Hepatocyte (in vitro differentiated cells): ENCODE measurements around the gene SHQ1. TPM values are rescaled to one million over a fixed set of nuclear protein-coding genes. Genes with fewer than 3 reads are reported as not detected.

ENCODE experiments used
- DNase-seq: peaks from one replicate; pipeline ENCODE4 v3.0.0-alpha.2; 2016; ENCODE audit warnings: low spot score
- H2AFZ ChIP-seq: fragments of 200-600 bp; sonication (generic); 2 replicates; pipeline ENCODE4 v1.6.0; 2016; ENCODE audit warnings: antibody characterized with exemption, mild to moderate bottlenecking
- H3K27ac ChIP-seq: fragments of 200-600 bp; sonication (generic); 2 replicates; pipeline ENCODE4 v1.5.1; 2016; ENCODE audit warnings: mild to moderate bottlenecking
- H3K27me3 ChIP-seq: fragments of 200-600 bp; sonication (generic); 2 replicates; pipeline ENCODE4 v1.6.1; 2016
- H3K36me3 ChIP-seq: fragments of 200-600 bp; sonication (generic); replicated peaks from 2 replicates; pipeline ENCODE4 v1.5.1; 2016; ENCODE audit warnings: low read depth; ENCODE audit not compliant: insufficient read depth
- H3K4me1 ChIP-seq: fragments of 200-600 bp; sonication (generic); 2 replicates; pipeline ENCODE4 v1.5.1; 2016; ENCODE audit warnings: mild to moderate bottlenecking, moderate library complexity; ENCODE audit not compliant: insufficient read depth
- H3K4me2 ChIP-seq: fragments of 200-600 bp; sonication (generic); 2 replicates; pipeline ENCODE4 v1.6.0; 2016
- H3K4me3 ChIP-seq: fragments of 200-600 bp; sonication (generic); 2 replicates; pipeline ENCODE4 v1.5.1; 2016; ENCODE audit warnings: mild to moderate bottlenecking
- H3K79me2 ChIP-seq: fragments of 200-600 bp; sonication (generic); 2 replicates; pipeline ENCODE4 v1.6.0; 2017; ENCODE audit warnings: mild to moderate bottlenecking
- H3K9me2 ChIP-seq: fragments of 200-600 bp; sonication (generic); replicated peaks from 2 replicates; pipeline ENCODE4 v1.6.0; 2017; ENCODE audit warnings: mild to moderate bottlenecking; ENCODE audit not compliant: insufficient read depth
- H3K9me3 ChIP-seq: fragments of 200-600 bp; sonication (generic); 2 replicates; pipeline ENCODE4 v1.5.1; 2016; ENCODE audit warnings: low read depth, mild to moderate bottlenecking
- H4K20me1 ChIP-seq: fragments of 200-600 bp; sonication (generic); 2 replicates; pipeline ENCODE4 v1.6.0; 2016; ENCODE audit warnings: mild to moderate bottlenecking; ENCODE audit not compliant: insufficient read depth, poor library complexity, severe bottlenecking
- CTCF ChIP-seq: fragments of 200-600 bp; sonication (generic); IDR thresholded peaks from 2 replicates; pipeline ENCODE4 v1.5.1; 2016; ENCODE audit warnings: antibody characterized with exemption, mild to moderate bottlenecking; ENCODE audit not compliant: poor library complexity
- EZH2 ChIP-seq: fragments of 200-600 bp; sonication (generic); IDR thresholded peaks from 2 replicates; pipeline ENCODE4 v1.6.1; 2016; ENCODE audit warnings: antibody characterized with exemption, mild to moderate bottlenecking, borderline replicate concordance
- EZH2phosphoT487 ChIP-seq: fragments of 200-600 bp; sonication (generic); IDR thresholded peaks from one replicate; pipeline ENCODE4 v1.6.1; 2018; ENCODE audit warnings: antibody characterized with exemption, mild to moderate bottlenecking, low read depth, moderate library complexity; ENCODE audit not compliant: unreplicated experiment, severe bottlenecking
- WGBS: methylation state at CpG from one replicate; pipeline ENCODE4 v1.1.6; 2016; ENCODE audit warnings: low lambda C conversion rate; ENCODE audit errors: missing lambda C conversion rate; 5-methylcytosine and 5-hydroxymethylcytosine counted together
- polyA plus RNA-seq: library from polyadenylated mRNA; unstranded; fragments of >200 nt; fragmentation: Nextera tagmentation; extraction: Ambion mirVana; gene quantifications from 2 replicates; pipeline ENCODE4 v1.2.1, GENCODE V29; 2016
- total RNA-seq: library from RNA; depleted of rRNA; stranded (reverse); fragments of >200 nt; gene quantifications from 2 replicates; pipeline ENCODE4 v1.2.3, GENCODE V29; 2014

SHQ1 gene
- total and polyA plus RNA-seq, 2 experiments from 2014 or later: 11.1 to 16.8 TPM

- Histone ChIP-seq H3K27ac (peak within 1 kb of the TSS; percentile 81), H3K4me3 (peak within 1 kb of the TSS; percentile 59), H2AFZ (peak within 1 kb of the TSS; percentile 48)
Observed at GRCh38 chr3:72887705-72888545, 39.7 kb upstream of the SHQ1 start, which contains the start of gene GXYLT2. Gene GXYLT2, plus strand, starts transcription at chr3:72888046. Its CDS starts 188 bp downstream, at chr3:72888234.

GRCh38 chr3:72887343-72887704 is 39.1 kb upstream of the SHQ1 start:
- DNase-seq: no peak
- Histone ChIP-seq H3K79me2 (peaks cover 6% of the 10 kb centered on the region), H3K4me1 (peaks cover 33% of the 10 kb centered on the region), H3K4me3 (peak overlapping the region; percentile 59), H3K9me3 (no peaks in the 10 kb centered on the region), H4K20me1 (no peaks in the 10 kb centered on the region), H2AFZ (peak overlapping the region; percentile 48), H3K4me2 (peak overlapping the region; percentile 92), H3K27ac (peak overlapping the region; percentile 45), H3K9me2 (no peaks in the 10 kb centered on the region), H3K36me3 (no peaks in the 10 kb centered on the region), H3K27me3 (no peaks in the 10 kb centered on the region)
- no peak for TF ChIP-seq CTCF
- 4% methylated on average over 7 of the region's 7 CpGs for WGBS

More at GRCh38 chr3:72887705-72888545, 39.7 kb upstream of the SHQ1 start, which contains the start of gene GXYLT2:
- no peaks in the 10 kb centered on the region for H4K20me1 ChIP-seq
- H3K9me2 ChIP-seq: no peaks in the 10 kb centered on the region
- H3K4me1 ChIP-seq: peaks cover 39% of the 10 kb centered on the region
- DNase-seq: peak; percentile 86
- H3K4me2 ChIP-seq: peak within 1 kb of the TSS; percentile 92
- 0% methylated on average over 28 of the region's 96 CpGs for WGBS
- peaks cover 7% of the 10 kb centered on the region for H3K79me2 ChIP-seq
- no peaks in the 10 kb centered on the region for H3K9me3 ChIP-seq
- no peaks in the 10 kb centered on the region for H3K27me3 ChIP-seq
- H3K36me3 ChIP-seq: no peaks in the 10 kb centered on the region
- TF ChIP-seq EZH2 (no peak), EZH2phosphoT487 (no peak), CTCF (no peak)

- Histone ChIP-seq H3K79me2 (no peaks in the 10 kb centered on the region), H3K27me3 (peaks cover 5% of the 10 kb centered on the region), H3K27ac (no peak overlapping the region), H3K9me3 (no peaks in the 10 kb centered on the region), H2AFZ (no peak overlapping the region), H4K20me1 (no peaks in the 10 kb centered on the region), H3K4me3 (no peak overlapping the region), H3K9me2 (no peaks in the 10 kb centered on the region), H3K36me3 (no peaks in the 10 kb centered on the region), H3K4me1 (peaks cover 4% of the 10 kb centered on the region), H3K4me2 (no peak overlapping the region)
- no peak for DNase-seq
- no peak for TF ChIP-seq CTCF
- no peak for TF ChIP-seq EZH2
- TF ChIP-seq EZH2phosphoT487: no peak
- 69% methylated on average over 5 of the region's 5 CpGs for WGBS
Observed at GRCh38 chr3:72872183-72872582, 23.9 kb upstream of the SHQ1 start.
